H54 (cell line): ENCODE measurements around the gene SH3D21.

Experiments
- DNase-seq: peaks from one replicate; pipeline ENCODE4 v3.0.0; 2011; ENCODE audit warnings: low spot score, mixed read lengths; ENCODE audit not compliant: insufficient read length
- FAIRE-seq: peaks from 3 replicates; lab custom pipeline; 2011; peaks lifted over from hg19 to GRCh38; lab: Jason Lieb, UNC
- POLR2A ChIP-seq: IDR thresholded peaks from 2 replicates; pipeline ENCODE4 v1.6.1; 2011; ENCODE audit warnings: low read depth, mild to moderate bottlenecking, low read length

Gene SH3D21

GRCh38 chr1:36350659-36351226 lies 44.6 kb downstream of the SH3D21 start:
- no peak for FAIRE-seq
- no peak for TF ChIP-seq POLR2A
- peak; percentile 84 for DNase-seq

DNA sequence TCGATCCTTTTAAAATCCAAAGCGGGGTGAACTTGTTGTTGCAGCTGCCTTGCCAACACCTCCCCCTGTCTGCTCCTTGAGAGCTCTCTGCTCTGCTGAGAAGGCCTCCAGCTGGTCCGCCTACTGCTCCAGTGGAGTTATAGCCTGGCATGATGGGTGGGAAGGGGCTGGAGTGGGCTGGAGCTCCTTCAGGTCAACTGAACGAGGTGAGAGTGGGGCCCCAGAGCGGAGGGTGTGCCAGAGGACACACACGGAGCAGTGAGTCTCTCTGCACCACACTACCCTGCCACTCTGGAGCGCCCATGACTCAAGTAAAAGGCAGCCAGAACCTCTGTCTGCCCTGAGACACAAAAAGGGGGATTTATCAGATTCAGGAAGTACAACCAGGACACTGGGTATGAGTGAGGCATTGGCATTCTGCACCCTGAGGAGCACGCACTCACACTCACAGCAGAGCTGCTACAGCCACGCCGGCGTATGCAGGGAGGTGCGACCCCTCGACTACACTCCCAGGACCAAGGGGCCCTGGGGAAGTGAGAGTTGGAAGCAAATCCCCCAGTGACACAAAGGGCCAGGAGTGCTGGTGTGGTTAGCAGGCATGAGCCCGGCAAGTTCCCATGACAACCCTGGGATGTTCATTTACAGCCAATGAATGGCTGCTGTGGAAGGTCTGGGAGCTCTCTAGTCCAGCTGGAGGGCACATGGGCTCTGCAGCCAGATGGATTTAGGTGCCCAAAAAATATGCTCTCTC lies 45.2 kb downstream of the SH3D21 start:
- DNase-seq (peak; percentile 75), FAIRE-seq (no peak)
- peak; percentile 38; the same call in 1 of the 2 replicates for TF ChIP-seq POLR2A

DNA sequence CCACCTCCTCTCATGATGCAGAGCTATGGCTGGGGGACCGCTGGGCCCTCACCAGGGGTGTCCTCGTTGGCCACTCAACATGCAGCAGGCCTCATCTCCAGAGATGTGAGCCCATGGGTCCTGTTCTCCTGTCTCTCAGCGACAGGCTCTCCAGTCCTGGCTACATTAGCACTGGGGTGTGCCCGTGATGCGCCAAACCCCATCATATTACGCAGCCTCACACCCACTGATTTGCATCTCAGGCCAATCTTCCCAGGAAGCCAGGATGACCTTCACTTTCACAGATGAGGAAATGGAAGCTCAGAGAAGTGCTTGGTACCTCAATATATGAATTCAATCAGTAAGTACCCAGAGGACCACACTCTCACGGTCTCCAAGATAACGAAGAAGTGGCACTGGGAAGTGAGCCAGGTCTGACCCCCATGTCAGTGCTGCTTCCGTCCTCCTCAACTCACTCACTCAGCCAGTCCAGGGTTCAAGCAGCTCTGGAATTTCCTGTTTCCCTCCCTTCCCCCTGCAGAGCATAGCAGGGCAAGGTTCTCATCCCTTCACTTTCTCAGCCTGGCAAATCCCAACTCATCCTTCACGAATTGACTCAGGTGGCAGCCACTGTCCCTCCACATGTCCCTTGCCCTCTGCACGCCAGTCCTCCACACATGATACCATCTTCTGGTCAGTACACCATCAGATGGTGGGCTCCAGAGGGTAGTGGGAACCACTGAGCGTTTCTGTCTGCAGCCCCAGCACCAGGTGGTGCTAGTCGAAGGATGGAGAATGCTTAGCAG lies 46.1 kb downstream of the SH3D21 start:
- DNase-seq (no peak), FAIRE-seq (no peak)
- TF ChIP-seq POLR2A: no peak

DNA sequence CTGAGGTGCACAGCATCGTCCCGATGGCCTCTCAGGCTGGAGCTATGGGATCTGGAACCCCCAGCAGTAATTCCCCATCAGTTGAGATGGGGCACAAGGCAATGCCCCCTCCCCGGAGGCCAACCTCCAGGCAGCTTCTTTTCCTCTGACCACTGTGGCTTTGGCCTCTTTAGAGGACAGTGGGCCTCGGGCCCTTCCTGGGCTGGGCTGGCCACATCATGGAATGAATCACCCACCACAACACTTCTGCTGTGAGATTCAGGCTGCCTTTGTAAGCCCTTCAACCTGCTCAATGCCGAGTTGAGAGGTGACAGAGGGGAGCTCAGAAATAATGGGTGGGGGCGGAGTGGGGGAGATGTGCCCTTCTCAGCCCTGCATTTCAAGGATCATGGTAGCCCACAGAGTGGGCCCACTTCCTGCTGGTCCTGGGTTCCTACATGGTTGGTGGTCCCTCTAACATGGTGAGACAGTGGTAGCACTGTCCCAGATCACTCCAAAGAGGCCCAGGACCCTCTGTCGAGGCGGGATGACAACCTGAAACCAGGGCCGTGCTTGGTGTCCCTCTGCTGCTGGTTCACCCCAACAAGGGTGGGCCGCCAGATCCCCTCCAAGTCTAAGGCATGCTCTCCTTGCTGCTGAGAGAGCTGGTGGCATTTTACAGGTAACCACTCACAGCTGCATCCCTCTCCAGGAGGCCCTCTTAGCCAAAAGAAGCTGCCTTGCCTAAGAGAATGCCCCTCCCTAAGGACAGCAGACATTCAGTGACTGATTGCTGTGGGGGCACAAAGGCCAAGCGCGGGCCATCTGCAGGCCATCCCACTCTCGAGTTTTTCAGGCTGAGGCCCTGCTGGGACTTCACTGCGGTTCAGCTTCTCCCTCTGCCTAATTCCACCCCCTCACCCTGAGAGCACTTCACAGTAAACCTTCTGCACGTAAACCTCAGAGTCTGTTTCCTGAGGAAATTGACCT lies 47.0 kb downstream of the SH3D21 start:
- DNase-seq (peak; percentile 72), FAIRE-seq (no peak)
- no peak for TF ChIP-seq POLR2A

DNA sequence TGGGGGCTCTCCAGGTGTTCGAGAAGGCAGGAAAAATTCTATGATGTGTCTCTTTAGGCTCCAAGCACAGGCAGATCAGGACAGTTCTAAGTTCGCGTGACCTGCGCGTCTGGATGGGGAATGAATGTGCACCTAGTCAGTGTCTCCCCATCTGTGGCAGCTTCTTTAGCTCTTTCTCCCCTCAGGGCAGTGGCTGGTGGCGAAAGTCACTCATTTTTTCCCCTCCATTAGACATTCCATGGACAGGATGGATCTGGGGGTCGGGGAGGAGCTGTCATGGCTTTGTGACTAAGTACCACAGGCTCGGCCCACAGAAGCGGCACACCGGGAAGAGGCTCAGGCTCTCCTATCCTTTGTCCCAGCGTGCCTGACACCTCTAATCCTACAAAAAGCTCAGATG lies 48.3 kb downstream of the SH3D21 start:
- FAIRE-seq: no peak
- no peak for DNase-seq
- no peak for TF ChIP-seq POLR2A

GRCh38 chr1:36355811-36356210 lies 49.6 kb downstream of the SH3D21 start:
- no peak for DNase-seq
- no peak for FAIRE-seq
- no peak for TF ChIP-seq POLR2A

DNA sequence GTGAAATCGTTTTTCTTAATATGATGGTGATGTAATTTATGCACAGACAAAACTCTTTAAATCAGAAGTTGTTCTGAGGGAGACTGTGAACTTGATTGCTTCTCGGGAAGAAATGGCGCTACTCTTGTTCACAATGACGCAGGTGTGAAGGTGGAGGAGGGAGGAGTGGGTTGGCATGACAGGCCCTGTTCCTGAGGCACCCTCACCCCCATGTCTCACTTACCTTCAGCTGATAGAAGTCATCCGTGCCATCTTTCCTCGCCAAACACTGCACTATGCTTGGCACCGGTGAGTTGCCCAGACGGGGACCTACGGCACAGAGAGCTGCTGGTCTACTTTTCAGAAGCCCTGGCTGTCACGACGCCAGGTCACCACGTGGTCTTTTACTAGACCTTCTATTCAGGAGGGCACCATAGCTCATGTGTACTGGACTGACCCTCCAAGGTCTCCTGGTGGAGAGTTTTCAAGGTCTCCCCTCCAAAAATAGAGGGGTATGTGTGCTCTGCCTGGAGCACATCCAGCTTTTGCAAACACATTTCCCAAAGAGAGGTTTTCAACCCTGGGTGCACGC lies 52.4 kb downstream of the SH3D21 start:
- DNase-seq: no peak
- FAIRE-seq: no peak
- TF ChIP-seq POLR2A: no peak

GRCh38 chr1:36359383-36359782 lies 53.2 kb downstream of the SH3D21 start:
- no peak for FAIRE-seq
- TF ChIP-seq POLR2A: no peak
- no peak for DNase-seq

DNA sequence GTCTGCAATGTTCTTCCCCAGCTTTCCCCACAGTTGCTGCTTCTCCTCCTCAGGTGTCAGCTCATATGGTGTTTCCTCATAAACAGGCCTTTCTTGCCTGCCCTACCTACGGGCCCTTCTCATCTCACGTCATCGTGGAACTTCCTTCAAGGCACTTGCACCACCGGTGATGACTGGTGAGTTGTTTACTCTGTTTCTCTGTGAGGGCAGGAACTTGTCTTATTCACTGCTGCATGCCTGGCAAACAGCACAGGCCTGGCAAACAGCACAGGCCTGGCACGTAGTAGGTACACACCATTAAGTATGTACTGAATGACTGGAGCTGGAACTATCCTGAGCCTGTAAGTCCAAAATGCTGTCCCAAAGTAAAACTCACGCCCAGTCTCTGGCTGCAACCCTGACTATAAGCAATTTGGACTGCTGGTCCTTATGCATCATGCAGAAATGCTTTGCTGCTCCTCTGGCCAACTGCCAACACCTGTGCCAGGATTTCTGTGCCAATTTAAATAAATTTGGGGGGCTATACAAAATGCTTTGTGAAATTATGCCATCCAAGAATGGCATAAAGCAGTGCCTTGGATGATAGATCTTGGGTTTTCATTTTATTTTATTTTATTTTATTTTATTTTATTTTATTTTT lies 53.9 kb downstream of the SH3D21 start:
- FAIRE-seq: no peak
- no peak for DNase-seq
- TF ChIP-seq POLR2A: no peak

DNA sequence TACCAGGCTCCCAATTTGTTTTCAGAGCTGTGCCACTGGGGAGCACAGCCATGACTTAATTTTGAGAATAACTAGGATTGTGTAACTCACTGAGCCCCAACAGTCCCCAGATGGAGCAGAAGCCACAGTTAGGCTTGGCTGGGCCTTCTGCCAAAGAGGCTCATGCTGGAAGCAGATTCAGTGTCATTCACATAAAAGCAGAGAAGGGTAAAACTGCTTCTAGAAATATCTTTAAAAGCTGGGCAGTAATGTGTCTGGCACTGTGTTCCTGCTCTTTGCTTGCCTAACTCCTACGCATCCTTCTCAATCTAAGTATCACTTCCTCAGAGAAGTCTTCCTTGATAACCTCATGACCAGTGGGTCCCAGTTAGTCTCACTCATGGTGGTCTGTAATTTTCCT lies 59.2 kb downstream of the SH3D21 start:
- no peak for TF ChIP-seq POLR2A
- no peak for DNase-seq
- no peak for FAIRE-seq

DNA sequence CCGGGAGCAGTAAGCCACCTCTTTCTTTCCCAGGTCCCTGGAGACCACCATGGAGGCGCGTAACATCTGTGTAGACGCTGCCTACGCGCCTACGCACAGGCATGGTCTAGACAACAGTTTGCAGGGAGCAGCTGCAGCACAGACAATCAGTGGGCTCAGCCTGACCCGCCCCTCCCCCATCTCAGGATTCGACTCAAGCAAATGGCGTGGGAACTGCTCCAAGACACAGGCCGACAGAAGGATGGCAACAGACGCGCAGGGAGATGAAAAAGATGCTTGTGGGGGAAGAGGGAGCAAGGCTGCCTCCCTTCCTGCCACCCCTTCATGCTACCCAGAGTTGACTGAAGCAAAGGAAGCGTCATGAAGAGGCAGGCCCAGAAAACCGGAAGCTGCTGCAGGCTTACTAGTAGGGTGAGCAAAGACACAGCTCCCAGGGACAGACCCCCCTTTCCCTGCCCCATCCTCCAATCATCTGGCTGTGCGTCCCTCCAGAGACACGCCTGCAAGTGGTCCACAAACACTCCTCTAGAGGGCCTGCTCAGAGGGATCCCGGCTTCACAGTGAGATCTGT lies 60.0 kb downstream of the SH3D21 start:
- FAIRE-seq (no peak), DNase-seq (no peak)
- no peak for TF ChIP-seq POLR2A

- FAIRE-seq (no peak), DNase-seq (no peak)
- TF ChIP-seq POLR2A: no peak
Observed at GRCh38 chr1:36367066-36367465, 60.9 kb downstream of the SH3D21 start.
